Measurements from ENCODE around the gene LTO1. TPM values are rescaled to one million over a fixed set of nuclear protein-coding genes. Genes with fewer than 3 reads are reported as not detected.

The LTO1 gene
- total RNA-seq, 2 donors from 2014 or later = 23.2 to 32.2 TPM

- Mint-ChIP-seq H3K4me3 (peak overlapping the region; percentile 93), H3K4me1 (peaks cover 22% of the 10 kb centered on the region), H3K27me3 (ENCODE audit: insufficient read depth) (peaks cover 7% of the 10 kb centered on the region), H3K27ac (peak overlapping the region; percentile 98), H3K9me3 (no peaks in the 10 kb centered on the region), H3K36me3 (ENCODE audit: low read depth) (no peaks in the 10 kb centered on the region)
- WGBS, 2 experiments (ENCODE audit: insufficient coverage in 1 of 2, insufficient read length in 1 of 2) = 1% methylated on average over 13 to 77 of the region's 78 CpGs
- Histone ChIP-seq H3K4me1 (ENCODE audit: control insufficient read depth, insufficient read depth, low read length) (peaks cover 11% of the 10 kb centered on the region), H3K9ac (ENCODE audit: extremely low read depth, low read length, poor library complexity, severe bottlenecking) (peak overlapping the region; percentile 67), H3K9me3 (ENCODE audit: control insufficient read depth, low read length) (no peaks in the 10 kb centered on the region), H3K27ac (ENCODE audit: low read depth, low read length) (peak overlapping the region; percentile 91), H3K27me3 (ENCODE audit: control insufficient read depth, insufficient read depth, low read length, poor library complexity, severe bottlenecking) (peaks cover 43% of the 10 kb centered on the region), H3K4me3 (ENCODE audit: low read length) (peak overlapping the region; percentile 79), H3K36me3 (ENCODE audit: control insufficient read depth, insufficient read depth, low read length) (no peaks in the 10 kb centered on the region)
- TF ChIP-seq, protein P1, sequence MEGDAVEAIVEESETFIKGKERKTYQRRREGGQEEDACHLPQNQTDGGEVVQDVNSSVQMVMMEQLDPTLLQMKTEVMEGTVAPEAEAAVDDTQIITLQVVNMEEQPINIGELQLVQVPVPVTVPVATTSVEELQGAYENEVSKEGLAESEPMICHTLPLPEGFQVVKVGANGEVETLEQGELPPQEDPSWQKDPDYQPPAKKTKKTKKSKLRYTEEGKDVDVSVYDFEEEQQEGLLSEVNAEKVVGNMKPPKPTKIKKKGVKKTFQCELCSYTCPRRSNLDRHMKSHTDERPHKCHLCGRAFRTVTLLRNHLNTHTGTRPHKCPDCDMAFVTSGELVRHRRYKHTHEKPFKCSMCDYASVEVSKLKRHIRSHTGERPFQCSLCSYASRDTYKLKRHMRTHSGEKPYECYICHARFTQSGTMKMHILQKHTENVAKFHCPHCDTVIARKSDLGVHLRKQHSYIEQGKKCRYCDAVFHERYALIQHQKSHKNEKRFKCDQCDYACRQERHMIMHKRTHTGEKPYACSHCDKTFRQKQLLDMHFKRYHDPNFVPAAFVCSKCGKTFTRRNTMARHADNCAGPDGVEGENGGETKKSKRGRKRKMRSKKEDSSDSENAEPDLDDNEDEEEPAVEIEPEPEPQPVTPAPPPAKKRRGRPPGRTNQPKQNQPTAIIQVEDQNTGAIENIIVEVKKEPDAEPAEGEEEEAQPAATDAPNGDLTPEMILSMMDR (conservative IDR thresholded peaks at IDR 0.05) = no peak
- DNase-seq = peak; percentile 93
Measured at GRCh38 chr11:69637941-69638871, 36.9 kb downstream of the LTO1 start.

DNA sequence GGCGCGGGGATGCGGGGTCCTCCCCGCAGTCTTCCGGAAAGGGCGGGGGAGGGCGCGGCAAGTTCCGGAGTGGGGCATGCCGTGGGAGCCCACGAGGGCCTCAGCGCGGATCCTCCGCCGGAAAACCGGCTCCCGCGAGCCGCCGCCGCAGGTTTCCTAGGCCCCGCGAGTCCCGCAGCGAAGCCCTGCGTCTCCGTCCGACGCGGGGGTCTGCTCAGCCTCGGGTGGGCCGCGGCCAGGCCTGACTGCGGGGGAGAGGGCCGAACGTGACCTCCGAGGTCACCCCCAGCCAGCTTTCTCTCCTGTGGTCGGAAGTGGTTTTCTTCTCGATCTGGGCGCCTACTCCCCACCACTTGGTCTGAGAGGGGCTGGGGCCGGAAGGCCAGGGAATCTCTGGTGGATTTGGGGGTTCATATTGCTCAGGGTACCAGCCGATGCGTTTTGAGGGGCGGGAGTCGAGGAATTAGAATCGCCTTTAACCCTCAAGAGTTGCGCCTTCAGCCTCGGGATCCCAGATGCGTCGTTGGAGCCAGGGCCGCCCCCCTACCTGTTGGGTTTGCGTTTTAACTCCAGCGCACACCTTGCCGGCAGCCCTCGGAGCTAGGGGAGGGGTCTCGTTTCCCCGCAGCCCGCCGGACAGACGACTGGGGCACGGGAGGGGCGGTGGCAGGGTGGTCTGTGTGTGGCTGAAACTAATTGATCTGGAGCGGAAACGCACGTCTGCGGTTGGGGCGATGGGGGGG lies 37.8 kb downstream of the LTO1 start:
- H3K27me3 ChIP-seq (ENCODE audit: control insufficient read depth, insufficient read depth, low read length, poor library complexity, severe bottlenecking) = peaks cover 40% of the 10 kb centered on the region
- no peaks in the 10 kb centered on the region for H3K36me3 ChIP-seq (ENCODE audit: control insufficient read depth, insufficient read depth, low read length)
- peak overlapping the region; percentile 93 for H3K4me3 Mint-ChIP-seq
- no peaks in the 10 kb centered on the region for H3K36me3 Mint-ChIP-seq (ENCODE audit: low read depth)
- H3K4me1 ChIP-seq (ENCODE audit: control insufficient read depth, insufficient read depth, low read length) = peaks cover 11% of the 10 kb centered on the region
- 4 to 6% methylated on average over 30 to 67 of the region's 67 CpGs for WGBS, 2 experiments (ENCODE audit: insufficient coverage in 1 of 2, insufficient read length in 1 of 2)
- H3K4me1 Mint-ChIP-seq = peaks cover 22% of the 10 kb centered on the region
- no peaks in the 10 kb centered on the region for H3K9me3 Mint-ChIP-seq
- peak; percentile 83 for DNase-seq
- peak overlapping the region; percentile 79 for H3K4me3 ChIP-seq (ENCODE audit: low read length)
- no peak overlapping the region for H3K27ac ChIP-seq (ENCODE audit: low read depth, low read length)
- H3K9ac ChIP-seq (ENCODE audit: extremely low read depth, low read length, poor library complexity, severe bottlenecking) = no peak overlapping the region
- H3K27me3 Mint-ChIP-seq (ENCODE audit: insufficient read depth) = peaks cover 7% of the 10 kb centered on the region
- TF ChIP-seq, protein P1 (conservative IDR thresholded peaks at IDR 0.05) = no peak
- peak overlapping the region; percentile 98 for H3K27ac Mint-ChIP-seq
- H3K9me3 ChIP-seq (ENCODE audit: control insufficient read depth, low read length) = no peaks in the 10 kb centered on the region

- Mint-ChIP-seq H3K27ac (peak overlapping the region; percentile 64), H3K4me3 (peak overlapping the region; percentile 93), H3K9me3 (no peaks in the 10 kb centered on the region), H3K4me1 (peaks cover 22% of the 10 kb centered on the region), H3K36me3 (ENCODE audit: low read depth) (no peaks in the 10 kb centered on the region), H3K27me3 (ENCODE audit: insufficient read depth) (peaks cover 7% of the 10 kb centered on the region)
- Histone ChIP-seq H3K9ac (ENCODE audit: extremely low read depth, low read length, poor library complexity, severe bottlenecking) (no peak overlapping the region), H3K27me3 (ENCODE audit: control insufficient read depth, insufficient read depth, low read length, poor library complexity, severe bottlenecking) (peaks cover 33% of the 10 kb centered on the region), H3K9me3 (ENCODE audit: control insufficient read depth, low read length) (no peaks in the 10 kb centered on the region), H3K27ac (ENCODE audit: low read depth, low read length) (no peak overlapping the region), H3K4me3 (ENCODE audit: low read length) (peak overlapping the region; percentile 79), H3K4me1 (ENCODE audit: control insufficient read depth, insufficient read depth, low read length) (peaks cover 11% of the 10 kb centered on the region), H3K36me3 (ENCODE audit: control insufficient read depth, insufficient read depth, low read length) (no peaks in the 10 kb centered on the region)
- TF ChIP-seq, protein P1 (conservative IDR thresholded peaks at IDR 0.05) = no peak
- 2% methylated on average over 40 to 63 of the region's 63 CpGs for whole genome bisulfite sequencing, 2 experiments (ENCODE audit: insufficient coverage in 1 of 2, insufficient read length in 1 of 2)
- peak; percentile 93 for DNase-seq
Measured at GRCh38 chr11:69636512-69637197, 38.5 kb downstream of the LTO1 start.
